Right hindlimb (tissue), 1 donor: ENCODE results near the gene CEACAM1.
"Not testable (repeated sequence)": the region's sequence is repeated elsewhere in the genome, so short reads cannot be mapped to it uniquely, and the experiment has no call there.

Experiments used
- DNase-seq: peaks from one replicate; pipeline ENCODE4 v3.0.0-alpha.2; 2018

CEACAM1 gene

DNA sequence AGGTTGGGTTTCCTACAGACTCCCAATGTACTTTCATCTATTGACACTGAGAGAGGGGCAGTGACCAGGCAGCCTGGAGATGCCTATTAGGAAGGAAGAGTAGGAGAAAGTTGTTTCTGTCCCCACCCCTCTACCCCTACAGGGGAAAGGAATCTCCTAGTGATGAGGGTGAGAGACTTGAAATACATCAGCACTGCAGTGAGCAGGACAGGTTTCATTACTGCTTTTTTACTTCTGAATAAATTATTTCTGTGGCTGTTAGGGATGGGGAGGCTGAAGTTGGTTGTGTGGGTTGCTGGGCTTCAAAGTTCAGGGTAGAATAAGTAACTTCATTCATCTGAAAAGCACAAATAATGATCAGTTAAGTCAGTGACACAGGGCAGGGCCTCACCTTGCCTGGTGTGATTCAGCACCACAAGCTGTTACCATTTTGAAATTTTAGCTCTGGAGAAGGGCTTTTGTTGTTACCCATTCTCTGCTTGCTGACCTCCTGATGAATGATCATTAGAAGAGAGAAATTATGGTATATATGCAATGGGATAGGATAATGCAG lies 19.3 kb downstream of the CEACAM1 start:
- no peak for DNase-seq

DNA sequence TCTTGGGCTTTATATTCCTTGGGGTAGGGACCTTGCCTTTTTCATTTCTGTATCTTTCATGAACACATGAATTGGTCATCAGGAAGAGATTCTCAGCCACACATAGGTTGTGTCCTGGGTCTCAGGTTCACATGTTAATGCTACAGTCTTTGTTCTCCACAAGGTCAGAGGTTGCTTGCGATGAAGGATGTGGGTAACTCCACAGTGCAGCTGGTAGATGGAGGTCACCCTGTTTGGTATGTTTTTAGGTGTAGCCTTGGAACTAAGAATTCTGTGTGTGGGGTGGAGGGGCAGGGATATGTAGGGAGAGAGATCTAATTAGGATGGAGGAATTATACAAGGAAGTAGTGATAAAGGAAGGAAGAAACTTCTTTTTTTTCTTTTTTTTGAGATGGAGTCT lies 23.2 kb downstream of the CEACAM1 start:
- DNase-seq = no peak

DNA sequence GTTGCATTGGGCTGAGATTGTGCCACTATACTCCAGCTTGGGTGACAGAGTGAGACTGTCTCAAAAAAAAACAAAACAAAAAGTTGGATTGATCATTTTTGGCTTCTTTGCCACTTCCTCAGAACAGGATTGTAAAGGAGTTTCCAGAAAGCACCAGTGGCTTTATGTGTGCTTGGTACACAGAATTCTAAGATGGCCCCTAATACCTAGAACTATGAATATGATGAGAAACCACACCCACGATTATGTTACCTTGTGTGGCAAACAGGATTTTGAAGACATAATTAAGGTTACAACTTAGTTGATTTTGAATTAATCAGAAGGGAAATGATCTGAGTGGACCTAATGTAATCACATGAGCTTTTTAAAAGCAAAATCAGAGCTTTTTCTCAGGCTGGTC lies 26.5 kb downstream of the CEACAM1 start:
- no peak for DNase-seq

DNA sequence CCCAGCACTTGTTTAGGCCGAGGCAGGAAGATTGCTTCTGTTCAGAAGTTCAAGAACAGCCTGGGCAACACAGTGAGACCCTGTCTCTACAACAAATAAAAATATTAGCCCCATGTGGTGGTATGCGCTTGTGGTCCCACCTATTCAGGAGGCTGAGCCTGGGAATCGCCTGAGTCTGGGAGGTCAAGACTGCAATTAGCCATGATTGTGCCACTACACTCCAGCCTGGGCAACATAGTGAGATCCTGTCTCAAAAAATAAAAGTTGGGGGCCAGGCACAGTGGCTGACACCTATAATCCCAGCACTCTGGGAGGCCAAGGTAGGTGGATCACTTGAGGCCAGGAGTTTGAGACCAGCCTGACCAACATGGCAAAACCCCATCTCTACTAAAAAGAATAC lies 27.0 kb downstream of the CEACAM1 start:
- not testable (repeated sequence) for DNase-seq

DNA sequence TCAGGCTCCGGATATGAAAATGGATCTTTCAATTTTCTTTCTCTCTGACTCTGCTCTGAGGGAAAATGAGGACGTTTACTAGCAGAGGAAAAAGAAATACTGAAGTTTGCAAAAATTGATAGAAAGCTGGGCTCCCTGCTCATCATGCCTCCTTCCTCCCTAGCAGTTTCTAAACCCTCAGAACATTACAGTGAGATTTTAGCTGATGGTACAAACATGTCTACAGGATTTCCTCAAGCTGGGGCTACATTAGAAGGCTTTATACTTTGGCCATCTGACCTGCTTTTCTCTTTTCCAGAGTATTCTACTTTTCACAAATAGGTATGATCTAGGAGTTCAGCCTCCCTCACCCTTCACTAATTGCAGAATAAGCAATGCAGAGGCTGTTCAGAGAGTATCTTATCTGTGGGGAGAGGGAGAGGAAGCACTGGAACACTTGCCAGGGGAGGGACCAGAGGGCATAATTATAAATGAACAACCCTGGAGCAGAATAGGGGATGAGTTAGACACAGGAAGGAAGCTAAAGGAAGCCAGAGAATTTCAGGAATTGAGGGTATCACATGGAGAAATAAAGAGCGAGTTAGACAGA lies 30.0 kb downstream of the CEACAM1 start:
- no peak for DNase-seq

DNA sequence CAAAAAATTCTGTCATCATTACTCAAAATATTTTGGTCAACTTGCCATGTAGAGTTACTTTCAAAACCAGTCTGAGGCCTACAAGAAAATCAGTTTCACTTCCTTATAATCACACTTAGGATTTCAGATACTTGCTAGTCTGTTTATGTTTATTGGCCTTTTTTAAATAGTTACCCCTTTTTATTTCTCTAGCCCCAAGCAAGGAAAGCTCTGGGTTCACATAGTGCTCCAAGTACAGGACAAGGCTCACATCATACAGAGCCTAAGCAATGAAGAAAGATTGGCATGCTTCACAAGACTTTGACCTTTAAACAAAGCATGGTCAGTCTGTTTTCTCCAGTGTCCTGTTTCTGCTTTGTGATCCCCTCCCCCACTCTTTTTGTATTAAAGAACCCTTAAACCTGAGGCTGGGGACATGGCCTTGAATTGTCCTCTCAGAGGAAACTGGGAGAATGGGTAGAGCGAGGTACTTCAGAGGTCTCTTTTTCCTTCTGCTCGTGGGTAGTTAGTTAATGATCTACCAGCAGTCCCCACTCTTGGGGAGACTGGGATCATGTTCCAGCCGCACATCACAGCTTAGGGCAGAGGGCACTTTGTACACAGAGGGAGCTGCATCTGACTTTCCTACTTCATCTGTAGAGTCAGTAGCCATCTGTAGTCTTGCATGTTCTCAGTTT lies 30.7 kb downstream of the CEACAM1 start:
- no peak for DNase-seq

DNA sequence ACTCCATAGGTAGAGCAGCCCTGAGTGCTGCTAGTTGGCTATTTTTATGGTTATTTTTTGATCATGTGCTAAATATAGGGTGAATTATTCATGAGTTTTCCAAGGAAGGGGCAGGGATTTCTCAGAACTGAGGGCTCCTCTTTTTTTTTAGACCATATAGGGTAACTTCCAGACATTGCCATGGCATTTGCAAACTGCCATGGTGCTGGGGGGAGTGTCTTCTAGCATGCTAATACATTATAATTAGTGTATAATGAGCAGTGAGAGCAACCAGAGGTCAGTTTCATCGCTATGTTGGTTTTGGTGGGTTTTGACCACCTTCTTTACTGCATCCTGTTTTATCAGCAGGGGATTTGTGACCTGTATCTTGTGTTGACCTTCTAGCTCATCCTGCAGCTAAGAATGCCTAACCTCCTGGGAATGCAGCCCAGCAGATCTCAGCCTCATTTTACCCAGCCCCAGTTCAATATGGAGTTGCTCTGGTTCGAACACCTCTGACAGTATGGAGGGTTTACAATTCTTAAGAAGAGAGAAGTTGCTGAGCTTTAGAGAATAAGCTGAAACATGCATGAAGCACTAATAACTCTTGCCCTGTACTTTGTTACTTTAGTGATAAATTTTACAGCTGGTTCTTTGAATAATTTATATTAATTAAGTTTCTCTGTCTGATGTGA lies 31.7 kb downstream of the CEACAM1 start:
- DNase-seq = no peak

DNA sequence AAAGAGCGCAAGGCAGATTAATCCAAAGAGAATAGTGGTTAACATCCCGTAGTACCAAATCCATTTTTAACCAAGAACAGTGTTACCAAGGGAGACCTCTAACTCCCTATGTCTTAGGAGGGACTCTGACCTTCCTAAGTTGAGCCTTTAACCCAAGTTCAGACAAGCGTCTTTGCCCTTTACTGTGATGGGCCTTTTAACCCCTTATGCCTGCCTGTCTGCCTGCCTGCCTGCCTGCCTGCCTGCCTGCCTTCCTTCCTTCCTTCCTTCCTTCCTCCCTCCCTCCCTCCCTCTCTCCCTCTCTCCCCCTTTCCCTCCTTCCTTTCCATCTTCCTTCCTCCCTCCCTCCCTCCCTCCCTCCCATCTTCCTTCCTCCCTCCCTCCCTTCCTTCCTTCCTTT lies 32.6 kb downstream of the CEACAM1 start:
- no peak for DNase-seq

DNA sequence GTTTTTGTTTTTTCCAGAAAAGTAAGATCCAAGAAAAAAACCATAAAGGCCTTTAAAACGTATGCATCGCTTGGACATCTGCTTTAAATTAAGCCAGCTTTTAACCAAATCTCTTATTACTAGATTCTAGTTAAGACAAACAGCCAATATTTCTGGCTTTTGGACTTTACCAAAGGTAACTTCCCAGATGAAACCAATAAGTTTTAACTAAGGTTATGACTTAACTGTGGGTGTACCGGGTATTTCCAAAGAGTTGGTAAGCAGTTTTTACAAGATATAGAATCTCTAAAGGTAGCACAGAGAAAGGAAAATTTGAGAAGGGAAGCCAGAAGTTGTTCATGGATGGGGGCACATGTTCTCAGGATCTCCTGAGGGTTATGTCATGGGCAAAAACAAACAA lies 34.0 kb downstream of the CEACAM1 start:
- DNase-seq = no peak

DNA sequence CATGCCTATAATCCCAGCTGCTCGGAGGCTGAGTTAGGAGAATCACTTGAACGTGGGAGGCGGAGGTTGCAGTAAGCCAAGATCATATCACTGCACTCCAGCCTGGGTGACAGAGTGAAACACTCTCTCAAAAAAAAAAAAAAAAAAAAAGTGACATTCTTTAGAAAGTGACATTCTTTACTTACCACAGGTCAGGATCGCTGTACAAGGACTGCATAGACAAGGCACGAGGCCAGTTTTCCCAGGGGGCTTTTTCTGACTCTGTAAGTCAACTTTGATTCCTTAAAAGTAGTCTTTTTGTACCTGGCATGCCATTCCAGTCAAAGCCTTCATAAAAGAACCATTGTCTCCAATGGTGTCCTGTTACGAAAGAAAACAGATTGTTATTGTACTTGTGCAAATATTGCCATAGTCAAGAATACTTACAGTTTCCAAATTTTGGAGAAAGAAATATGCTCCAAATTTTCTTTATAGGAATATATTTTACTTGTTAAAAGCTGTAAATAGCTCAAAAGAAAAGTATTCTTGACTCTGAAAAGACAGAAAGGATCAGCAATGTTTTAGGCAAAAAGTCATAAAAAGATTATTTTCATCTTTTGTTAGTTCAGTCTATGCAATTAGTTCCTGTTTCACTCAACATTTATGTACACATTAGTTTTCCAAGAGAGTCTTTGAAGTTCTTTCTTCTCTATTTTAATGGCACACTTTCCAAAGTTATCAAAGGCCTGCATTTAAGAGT lies 39.3 kb downstream of the CEACAM1 start:
- no peak for DNase-seq

DNA sequence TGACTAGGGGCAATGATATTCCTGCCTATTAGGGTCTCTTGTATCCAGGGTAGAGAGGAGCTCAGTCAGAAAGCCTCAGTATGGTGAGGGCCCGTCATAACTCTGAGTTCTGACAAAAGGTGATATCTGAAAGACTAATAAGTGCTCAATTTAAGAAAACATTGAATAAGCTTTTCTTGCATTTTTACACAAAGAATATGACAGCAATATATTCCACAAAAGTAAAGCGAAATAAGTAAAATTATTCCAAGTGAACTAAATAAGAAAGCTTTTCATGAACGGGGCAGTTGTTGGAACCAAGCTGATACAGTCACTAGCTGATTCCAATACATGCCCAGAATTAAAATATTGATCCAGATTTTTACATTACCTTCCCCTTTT lies 40.5 kb downstream of the CEACAM1 start:
- no peak for DNase-seq

DNA sequence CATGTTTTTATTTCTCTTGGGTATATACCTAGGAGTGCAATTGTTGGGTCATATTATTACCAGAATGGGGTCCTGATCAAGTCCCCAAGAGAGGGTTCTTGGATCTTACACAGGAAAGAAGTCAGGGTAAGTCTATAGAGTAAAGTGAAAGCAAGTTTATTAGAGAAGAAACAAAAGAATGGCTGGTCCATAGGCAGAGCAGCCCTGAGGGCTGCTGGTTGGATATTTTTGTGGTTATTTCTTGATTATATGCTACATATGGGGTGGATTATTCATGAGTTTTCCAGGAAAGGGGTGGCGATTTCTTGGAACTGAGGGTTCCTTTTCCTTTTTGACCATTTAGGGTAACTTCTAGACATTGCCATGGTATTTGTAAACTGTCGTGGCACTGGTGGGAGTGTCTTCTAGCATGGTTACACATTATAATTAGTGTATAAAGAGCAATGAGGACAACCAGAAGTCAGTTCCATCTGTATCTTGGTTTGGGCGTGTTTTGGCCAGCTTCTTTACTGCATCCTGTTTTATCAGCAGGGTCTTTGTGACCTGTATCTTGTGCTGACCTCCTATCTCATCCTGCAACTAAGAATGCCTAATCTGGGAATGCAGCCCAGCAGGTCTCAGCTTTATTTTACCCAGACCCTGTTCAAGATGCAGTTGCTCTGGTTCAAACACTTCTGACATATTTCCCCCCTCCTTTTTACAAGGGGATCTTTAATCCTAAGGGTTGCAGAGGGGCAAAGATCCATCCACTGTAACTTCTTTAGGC lies 41.1 kb downstream of the CEACAM1 start:
- DNase-seq = peak; percentile 23

DNA sequence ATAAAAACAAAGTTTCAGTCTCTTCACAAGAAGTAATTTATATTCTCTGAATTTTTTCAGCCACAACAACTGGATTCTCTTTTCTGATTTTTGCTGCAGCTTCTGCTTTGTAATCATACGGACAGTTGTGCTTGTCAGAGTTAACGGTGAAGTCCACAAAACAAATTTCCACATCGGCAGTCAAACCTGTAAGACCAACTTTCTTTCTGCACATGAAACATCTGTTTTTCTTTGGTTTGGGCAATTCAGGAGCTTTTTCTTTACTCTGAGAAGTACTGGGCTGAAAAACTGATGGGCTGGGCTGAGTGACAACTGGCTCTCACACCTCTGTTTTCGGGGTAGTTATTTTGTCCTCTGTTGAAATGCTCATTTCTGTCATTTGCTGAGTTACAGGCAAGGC lies 43.2 kb downstream of the CEACAM1 start:
- DNase-seq = not testable (repeated sequence)

DNA sequence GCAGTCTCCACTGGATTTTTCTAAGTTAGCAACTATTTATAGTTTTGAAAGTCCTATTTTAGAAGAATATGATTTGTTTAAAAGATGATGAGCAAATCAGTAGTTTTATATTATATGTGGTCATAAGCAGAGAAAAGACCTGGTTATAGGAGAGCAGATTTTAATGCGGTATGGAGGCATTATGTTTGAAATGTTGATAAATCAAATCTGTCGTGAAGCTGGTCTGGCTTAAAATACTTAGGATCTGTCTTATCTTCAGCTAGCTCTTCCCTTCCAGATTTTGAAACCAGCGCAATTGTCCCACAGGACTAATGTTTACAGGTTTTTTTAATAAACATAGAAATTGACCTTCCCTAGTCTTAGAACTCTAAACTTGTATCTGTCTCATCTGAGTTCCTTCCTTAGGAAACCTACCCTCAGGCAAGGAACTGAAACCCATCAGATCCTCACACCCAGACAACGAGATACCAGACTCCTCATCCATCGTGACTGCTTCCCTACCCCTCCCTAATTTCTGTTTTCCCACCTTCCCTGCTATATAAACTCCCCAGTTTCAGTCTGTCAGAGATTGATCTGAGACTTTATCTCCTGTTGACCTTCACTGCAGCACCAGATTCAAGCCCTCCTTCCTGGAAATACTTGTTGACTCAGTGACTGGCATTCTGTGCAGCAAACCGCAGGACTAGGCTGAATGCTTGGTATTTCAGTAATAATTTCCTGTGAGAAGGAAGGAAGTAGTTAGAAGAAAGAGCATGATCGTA lies 47.8 kb downstream of the CEACAM1 start:
- no peak for DNase-seq

DNA sequence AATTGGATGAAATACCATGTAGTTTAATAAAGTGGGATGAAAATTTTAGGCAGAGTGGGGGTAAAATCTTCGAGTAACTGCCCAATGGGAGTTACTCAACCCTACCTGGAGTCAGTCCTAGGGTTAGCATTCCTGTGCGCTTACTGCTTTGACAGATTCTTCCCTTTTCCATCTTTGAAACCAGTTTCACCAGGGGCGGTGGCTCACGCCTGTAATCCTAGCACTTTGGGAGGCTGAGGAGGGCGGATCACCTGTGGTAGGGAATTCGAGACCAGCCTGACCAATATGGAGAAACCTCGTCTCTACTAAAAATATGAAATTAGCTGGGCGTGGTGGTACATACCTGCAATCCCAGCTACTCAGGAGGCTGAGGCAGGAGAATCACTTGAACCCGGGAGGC lies 48.5 kb downstream of the CEACAM1 start:
- no peak for DNase-seq

DNA sequence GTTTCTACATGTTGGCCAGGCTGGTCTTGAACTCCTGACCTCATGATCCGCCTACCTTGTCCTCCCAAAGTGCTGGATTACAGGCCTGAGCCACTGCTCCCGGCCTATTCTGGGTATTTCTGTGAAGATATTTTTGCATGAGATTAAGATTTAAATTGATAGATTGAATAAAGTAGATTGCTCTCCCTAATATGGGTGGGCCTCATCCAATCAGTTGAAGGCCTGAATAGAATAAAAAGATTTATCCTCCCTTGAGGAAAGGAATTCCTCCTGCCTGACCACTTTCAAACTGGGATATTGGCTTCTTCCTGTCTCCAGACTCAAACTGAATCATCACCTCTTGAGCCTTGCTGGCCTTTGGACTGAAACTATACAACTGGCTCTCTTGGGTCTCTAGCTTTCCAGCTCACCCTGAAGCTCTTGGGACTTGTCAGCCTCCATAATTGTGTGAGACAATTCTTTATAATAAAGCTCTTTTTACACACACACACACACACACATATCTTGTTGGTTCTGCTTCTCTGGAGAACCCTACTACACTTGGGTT lies 49.4 kb downstream of the CEACAM1 start:
- no peak for DNase-seq

DNA sequence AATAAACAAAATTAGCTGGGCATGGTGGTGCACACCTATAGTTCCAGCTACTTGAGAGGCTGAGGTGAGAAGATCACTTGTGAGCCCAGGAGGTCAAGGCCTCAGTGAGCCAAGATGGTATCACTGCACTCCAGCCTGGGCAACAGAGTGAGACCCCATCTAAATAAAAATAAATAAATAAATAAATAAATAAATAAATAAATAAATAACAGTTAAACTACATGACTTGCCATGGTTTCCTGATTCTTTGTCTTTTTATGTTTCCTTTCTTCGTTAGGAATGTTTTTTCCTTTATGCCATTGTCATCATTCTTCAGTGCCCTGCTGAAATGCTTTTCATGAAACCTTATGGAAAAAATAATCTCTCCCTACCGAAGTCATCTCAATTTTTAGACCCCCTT lies 50.3 kb downstream of the CEACAM1 start:
- no peak for DNase-seq

DNA sequence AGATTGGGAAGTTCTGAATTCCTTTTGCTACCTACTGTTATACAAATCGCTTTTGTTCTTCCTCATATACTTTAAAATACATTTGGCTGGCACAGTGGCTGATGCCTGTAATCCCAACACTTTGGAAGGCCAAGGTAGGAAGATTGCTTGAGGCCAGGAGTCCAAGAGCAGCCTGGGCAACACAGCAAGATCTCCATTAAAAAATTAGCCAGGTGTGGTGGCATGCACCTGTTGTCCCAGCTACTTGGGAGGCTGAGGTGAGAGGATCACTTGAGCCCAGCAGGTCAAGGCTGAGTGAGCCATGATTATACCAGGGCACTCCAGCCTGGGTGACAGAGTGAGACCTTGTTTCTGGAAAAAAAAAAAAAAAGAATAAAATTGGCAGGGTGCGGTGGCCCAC lies 51.2 kb downstream of the CEACAM1 start:
- DNase-seq = no peak

DNA sequence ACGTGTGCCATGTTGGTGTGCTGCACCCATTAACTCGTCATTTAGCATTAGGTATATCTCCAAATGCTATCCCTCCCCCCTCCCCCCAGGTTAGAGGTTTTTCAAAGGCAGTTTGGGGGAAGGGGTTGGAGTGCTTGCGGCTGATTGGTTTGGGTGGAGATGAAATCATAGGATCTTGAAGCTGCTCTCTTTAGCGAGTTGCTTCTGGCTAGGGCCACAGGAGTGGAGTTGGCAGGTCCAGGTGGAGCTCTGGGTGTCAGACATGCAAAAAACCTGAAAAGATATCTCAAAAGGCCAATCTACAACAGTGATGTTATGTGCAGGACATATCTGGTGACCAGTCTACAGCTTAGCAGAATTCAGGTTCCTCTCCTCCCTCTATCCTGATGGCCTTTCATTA lies 52.9 kb downstream of the CEACAM1 start:
- DNase-seq = no peak

DNA sequence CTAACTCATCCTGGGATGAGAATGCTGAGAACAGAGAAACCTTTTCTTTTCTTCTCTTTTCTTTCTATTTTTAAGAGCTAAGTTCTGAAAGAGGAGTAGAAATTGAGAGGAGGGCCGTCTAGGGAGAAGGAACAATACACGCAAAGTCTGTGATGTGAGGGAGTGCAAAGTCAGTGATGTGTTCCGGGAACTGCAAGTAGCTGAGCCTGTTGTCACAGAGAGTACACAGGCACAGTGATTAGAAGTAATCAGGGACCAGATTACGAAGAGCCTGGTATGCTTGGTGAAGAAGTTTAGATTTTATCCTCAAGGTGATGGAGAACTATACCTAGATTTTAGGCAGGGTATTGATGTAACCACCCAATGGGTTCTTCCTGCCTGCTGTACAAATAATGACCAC lies 53.5 kb downstream of the CEACAM1 start:
- no peak for DNase-seq

DNA sequence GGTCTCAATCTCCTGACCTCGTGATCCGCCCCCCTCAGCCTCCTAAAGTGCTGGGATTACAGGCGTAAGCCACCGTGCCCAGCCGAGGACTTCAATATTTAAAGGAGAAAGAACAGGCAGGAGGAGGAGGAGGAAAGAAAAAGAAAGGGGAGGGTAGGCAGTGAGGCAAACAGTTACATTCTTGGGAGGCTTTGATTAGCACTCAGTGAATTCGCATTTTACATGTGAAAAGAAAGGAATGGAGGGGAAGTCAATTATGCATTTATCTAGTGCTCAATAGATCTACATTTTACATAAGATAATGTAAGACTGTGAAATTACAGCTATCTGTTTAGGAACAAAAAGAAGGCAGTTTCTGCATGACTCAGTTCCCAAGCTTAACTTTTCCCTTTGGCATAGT lies 54.6 kb downstream of the CEACAM1 start:
- DNase-seq = no peak
